B cell (primary cell): ENCODE measurements around the gene ODF2L. TPM values are rescaled to one million over a fixed set of nuclear protein-coding genes. Genes with fewer than 3 reads are reported as not detected.

ENCODE experiments used
- ATAC-seq: fragments of 200-7000 bp; cut with Tn5 transposase; one replicate; pipeline ENCODE4 v1.10.0; 2021; ENCODE audit warnings: low read depth, mild to moderate bottlenecking, moderate number of reproducible peaks, moderate library complexity
- CTCF ChIA-PET: fragments of 350-600 bp; sonication (Branson Sonifier 250); formaldehyde crosslinking; loops from one replicate; lab custom pipeline; 2021; ENCODE audit warnings: antibody characterized with exemption, inconsistent platforms; lab: Charles Lee
- POLR2A ChIA-PET: fragments of 350-600 bp; sonication (Branson Sonifier 250); formaldehyde crosslinking; loops from one replicate; lab custom pipeline; 2021; ENCODE audit warnings: antibody characterized with exemption; lab: Charles Lee
- DNase-seq: peaks from one replicate; pipeline ENCODE4 v3.0.0; 2013
- H2AFZ ChIP-seq: 2 replicates; pipeline ENCODE4 v1.6.1; 2012; ENCODE audit warnings: mild to moderate bottlenecking, low read depth, low read length; ENCODE audit not compliant: insufficient read depth, poor library complexity, severe bottlenecking
- H3K27ac ChIP-seq, 2 donors: 1 replicate in 1 of 2; 2 replicates in 1 of 2; pipeline ENCODE4 v1.5.1; 2012 to 2013; ENCODE audit warnings: low read length in 2 of 2, mild to moderate bottlenecking in 2 of 2, moderate library complexity in 1 of 2
- H3K27me3 ChIP-seq, 4 experiments: fragments of 200-600 bp in 1 of 4; sonication (generic) in 1 of 4; replicated peaks in 1 of 4; 1 replicate in 2 of 4; 2 replicates in 2 of 4; pipeline versions ENCODE4 v1.6.1 to v1.7.0; 2013 to 2016; ENCODE audit warnings: low read length in 3 of 4, mild to moderate bottlenecking in 2 of 4, mixed read lengths in 1 of 4, moderate library complexity in 1 of 4; ENCODE audit not compliant: insufficient read depth in 4 of 4, control insufficient read depth in 3 of 4; ENCODE audit errors: control extremely low read depth in 1 of 4
- H3K36me3 ChIP-seq, 2 experiments: replicated peaks in 1 of 2; 1 replicate in 1 of 2; 2 replicates in 1 of 2; pipeline versions ENCODE4 v1.6.1 to v1.7.1; 2013; ENCODE audit warnings: low read length in 1 of 2; ENCODE audit not compliant: insufficient read depth in 2 of 2, control insufficient read depth in 1 of 2; ENCODE audit errors: control extremely low read depth in 1 of 2, extremely low read depth in 1 of 2
- H3K4me1 ChIP-seq, 2 donors: fragments of 200-600 bp in 1 of 2; sonication (generic) in 1 of 2; 1 replicate in 1 of 2; 2 replicates in 1 of 2; pipeline versions ENCODE4 v1.5.1 to v1.6.1; 2013 to 2017; ENCODE audit warnings: low read length in 2 of 2; ENCODE audit not compliant: control insufficient read depth in 2 of 2, insufficient read depth in 2 of 2
- H3K4me2 ChIP-seq: replicated peaks from 2 replicates; pipeline ENCODE3; 2012; ENCODE audit warnings: mild to moderate bottlenecking, low read depth, low read length; ENCODE audit not compliant: poor library complexity, severe bottlenecking
- H3K4me3 ChIP-seq, 5 experiments: fragments of 200-600 bp in 1 of 5; sonication (generic) in 1 of 5; 1 replicate in 3 of 5; 2 replicates in 2 of 5; pipeline versions ENCODE4 v1.5.1 to v1.7.0; 2011 to 2016; ENCODE audit warnings: low read length in 4 of 5, mild to moderate bottlenecking in 4 of 5, low read depth in 2 of 5, control low read depth in 1 of 5, moderate library complexity in 1 of 5; ENCODE audit not compliant: insufficient read depth in 1 of 5; ENCODE audit errors: control extremely low read depth in 1 of 5, extremely low read depth in 1 of 5
- H3K79me2 ChIP-seq: fragments of 200-600 bp; sonication (generic); one replicate; pipeline ENCODE4 v1.6.0; 2016; ENCODE audit warnings: low read length; ENCODE audit not compliant: control insufficient read depth, insufficient read depth
- H3K9ac ChIP-seq: fragments of 200-600 bp; sonication (generic); 2 replicates; pipeline ENCODE4 v1.6.1; 2017; ENCODE audit warnings: mild to moderate bottlenecking, low read length, moderate library complexity
- H3K9me3 ChIP-seq, 3 donors: one replicate each; pipeline versions ENCODE4 v1.6.1 to v1.7.1; 2013; ENCODE audit warnings: low read length in 2 of 3; ENCODE audit not compliant: control insufficient read depth in 2 of 3, insufficient read depth in 1 of 3; ENCODE audit errors: control extremely low read depth in 1 of 3
- H4K20me1 ChIP-seq: 2 replicates; pipeline ENCODE4 v1.6.0; 2012; ENCODE audit warnings: mild to moderate bottlenecking, low read length; ENCODE audit not compliant: insufficient read depth, control insufficient read depth, poor library complexity, severe bottlenecking
- H3K27ac Mint-ChIP-seq: one replicate; pipeline ENCODE4 v1.8.0; 2021; ENCODE audit warnings: mixed read lengths
- H3K27me3 Mint-ChIP-seq: one replicate; pipeline ENCODE4 v1.8.0; 2021; ENCODE audit warnings: mixed read lengths
- H3K4me1 Mint-ChIP-seq: one replicate; pipeline ENCODE4 v1.8.0; 2021; ENCODE audit warnings: mixed read lengths
- H3K4me3 Mint-ChIP-seq: one replicate; pipeline ENCODE4 v1.8.0; 2021; ENCODE audit warnings: mixed read lengths
- H3K9me3 Mint-ChIP-seq: one replicate; pipeline ENCODE4 v1.8.0; 2022; ENCODE audit warnings: mixed read lengths; ENCODE audit not compliant: insufficient read depth
- EZH2 ChIP-seq: IDR thresholded peaks from 2 replicates; pipeline ENCODE4 v1.6.1; 2012; ENCODE audit warnings: borderline replicate concordance, low read depth, mild to moderate bottlenecking, moderate library complexity, low read length; ENCODE audit not compliant: insufficient read depth, poor library complexity, severe bottlenecking
- WGBS: methylation state at CpG from one replicate; pipeline ENCODE4 v1.1.5; 2013; ENCODE audit warnings: missing lambda C conversion rate; ENCODE audit not compliant: insufficient coverage; 5-methylcytosine and 5-hydroxymethylcytosine counted together
- intact Hi-C: fragments of 100-400 bp; cut with micrococcal nuclease; formaldehyde crosslinking; loops from one replicate; pipeline ENCODE4 v1.10.0; 2022
- polyA plus RNA-seq: library from polyadenylated mRNA; depleted of rRNA; stranded (reverse); fragments of >200 nt; gene quantifications from 2 replicates; pipeline ENCODE4 v1.2.3, GENCODE V29; 2012
- total RNA-seq, 2 donors: library from RNA; stranded (reverse); fragments of 120-200 nt in 1 of 2; gene quantifications; 1 replicate in 1 of 2; 2 replicates in 1 of 2; pipeline versions ENCODE4 v1.2.3 to v1.2.4, GENCODE V29; 2013 to 2022
- TF ChIP-seq, protein P1 (sequence below): fragments of 200-600 bp; IDR thresholded peaks from one replicate; pipeline ENCODE4 v1.8.0; 2022; ENCODE audit warnings: antibody characterized with exemption, mild to moderate bottlenecking

Gene ODF2L
- total and polyA plus RNA-seq, 2 donors (not counting 1 experiment from before 2014, with no cell fraction given), result 13.0 to 61.3 TPM

DNA sequence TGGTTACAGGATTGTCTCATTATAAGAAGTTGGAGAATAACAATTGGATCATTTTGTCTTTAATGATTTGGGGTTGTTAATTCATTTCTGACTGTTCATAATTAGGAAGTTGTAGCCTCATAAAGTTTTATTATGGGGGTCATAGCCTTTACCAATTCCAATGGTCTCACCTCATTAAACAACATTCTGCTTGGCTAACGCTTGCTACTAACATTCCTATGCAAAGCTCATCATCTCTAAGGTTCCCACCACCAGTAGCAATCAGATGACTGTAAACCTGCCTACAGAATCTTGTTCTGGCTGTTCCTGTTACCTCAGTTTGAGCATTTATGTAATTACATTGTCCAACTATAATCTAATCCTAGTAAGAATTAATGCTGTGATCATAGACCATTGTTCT is 60.2 kb downstream of the ODF2L start:
- Histone ChIP-seq H3K4me1 (no peaks in the 10 kb centered on the region), H3K36me3 (no peaks in the 10 kb centered on the region), H3K9ac (no peak overlapping the region), H3K27me3 (no peaks in the 10 kb centered on the region), H4K20me1 (no peaks in the 10 kb centered on the region), H3K4me2 (no peak overlapping the region), H3K27ac (no peak overlapping the region), H3K9me3 (no peaks in the 10 kb centered on the region), H3K4me3 (no peak overlapping the region), H3K79me2 (no peaks in the 10 kb centered on the region), H2AFZ (no peak overlapping the region)
- ChIA-PET CTCF (no interaction called here), POLR2A (no interaction called here)
- Mint-ChIP-seq H3K4me1 (no peaks in the 10 kb centered on the region), H3K27me3 (peaks cover 4% of the 10 kb centered on the region), H3K9me3 (no peaks in the 10 kb centered on the region), H3K4me3 (no peak overlapping the region), H3K27ac (no peak overlapping the region)
- DNase-seq (no peak), ATAC-seq (no peak)
- TF ChIP-seq, protein P1, sequence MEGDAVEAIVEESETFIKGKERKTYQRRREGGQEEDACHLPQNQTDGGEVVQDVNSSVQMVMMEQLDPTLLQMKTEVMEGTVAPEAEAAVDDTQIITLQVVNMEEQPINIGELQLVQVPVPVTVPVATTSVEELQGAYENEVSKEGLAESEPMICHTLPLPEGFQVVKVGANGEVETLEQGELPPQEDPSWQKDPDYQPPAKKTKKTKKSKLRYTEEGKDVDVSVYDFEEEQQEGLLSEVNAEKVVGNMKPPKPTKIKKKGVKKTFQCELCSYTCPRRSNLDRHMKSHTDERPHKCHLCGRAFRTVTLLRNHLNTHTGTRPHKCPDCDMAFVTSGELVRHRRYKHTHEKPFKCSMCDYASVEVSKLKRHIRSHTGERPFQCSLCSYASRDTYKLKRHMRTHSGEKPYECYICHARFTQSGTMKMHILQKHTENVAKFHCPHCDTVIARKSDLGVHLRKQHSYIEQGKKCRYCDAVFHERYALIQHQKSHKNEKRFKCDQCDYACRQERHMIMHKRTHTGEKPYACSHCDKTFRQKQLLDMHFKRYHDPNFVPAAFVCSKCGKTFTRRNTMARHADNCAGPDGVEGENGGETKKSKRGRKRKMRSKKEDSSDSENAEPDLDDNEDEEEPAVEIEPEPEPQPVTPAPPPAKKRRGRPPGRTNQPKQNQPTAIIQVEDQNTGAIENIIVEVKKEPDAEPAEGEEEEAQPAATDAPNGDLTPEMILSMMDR, result no peak
- TF ChIP-seq EZH2, result no peak
- 100% methylated on average over 1 of the region's 1 CpG for WGBS
- intact Hi-C loops, result no loop called here

- Histone ChIP-seq H3K36me3 (no peaks in the 10 kb centered on the region), H3K9ac (no peak overlapping the region), H2AFZ (no peak overlapping the region), H3K4me2 (no peak overlapping the region), H3K9me3 (no peaks in the 10 kb centered on the region), H3K79me2 (no peaks in the 10 kb centered on the region), H3K4me3 (no peak overlapping the region), H3K27ac (no peak overlapping the region), H3K4me1 (no peaks in the 10 kb centered on the region), H3K27me3 (no peaks in the 10 kb centered on the region), H4K20me1 (no peaks in the 10 kb centered on the region)
- no peak overlapping the region for H3K4me3 Mint-ChIP-seq
- intact Hi-C loops, result no loop called here
- H3K27ac Mint-ChIP-seq, result no peak overlapping the region
- ChIA-PET POLR2A (no interaction called here), CTCF (no interaction called here)
- no peaks in the 10 kb centered on the region for H3K4me1 Mint-ChIP-seq
- TF ChIP-seq, protein P1, result no peak
- TF ChIP-seq EZH2, result no peak
- DNase-seq, result no peak
- no peaks in the 10 kb centered on the region for H3K9me3 Mint-ChIP-seq
- H3K27me3 Mint-ChIP-seq, result peaks cover 5% of the 10 kb centered on the region
- no peak for ATAC-seq
These were observed 70.9 kb downstream of the ODF2L start for GRCh38 chr1:86325264-86325663.
